GM18508 (cell line): Measurements from ENCODE around the gene QRICH1.

Experiments used
- ATAC-seq: cut with Tn5 transposase; IDR thresholded peaks from one replicate; pipeline ENCODE4 v1.9.1; 2021; ENCODE audit warnings: moderate number of reproducible peaks; ENCODE audit not compliant: insufficient read depth, unreplicated experiment

QRICH1 gene

GRCh38 chr3:49054344-49054862 lies 39.5 kb downstream of the QRICH1 start:
- no peak for ATAC-seq

GRCh38 chr3:49053543-49053942 lies 40.3 kb downstream of the QRICH1 start:
- ATAC-seq, result no peak

- ATAC-seq, result no peak
Observed at GRCh38 chr3:49035281-49035680, 58.6 kb downstream of the QRICH1 start.

GRCh38 chr3:49034650-49035049 lies 59.2 kb downstream of the QRICH1 start:
- ATAC-seq, result no peak

GRCh38 chr3:49032646-49033304 lies 61.1 kb downstream of the QRICH1 start:
- no peak for ATAC-seq

- no peak for ATAC-seq
Observed at GRCh38 chr3:49030321-49030720, 63.5 kb downstream of the QRICH1 start.

- peak; percentile 7 for ATAC-seq
Observed at GRCh38 chr3:49029563-49029884, 64.3 kb downstream of the QRICH1 start.

- peak; percentile 53 for ATAC-seq
Observed at GRCh38 chr3:49028673-49029562, 65.0 kb downstream of the QRICH1 start, which contains the start of gene IMPDH2. IMPDH2 (minus strand) TSS chr3:49029398; CDS start chr3:49029350, 48 bp downstream.

GRCh38 chr3:49028298-49028672 lies 65.6 kb downstream of the QRICH1 start:
- ATAC-seq, result no peak

GRCh38 chr3:49027634-49028033 lies 66.2 kb downstream of the QRICH1 start:
- ATAC-seq, result no peak

GRCh38 chr3:49026536-49026935 lies 67.3 kb downstream of the QRICH1 start:
- ATAC-seq, result no peak

- ATAC-seq, result no peak
Observed at GRCh38 chr3:49025793-49026520, 67.9 kb downstream of the QRICH1 start.

GRCh38 chr3:49025005-49025792 lies 68.7 kb downstream of the QRICH1 start:
- ATAC-seq, result no peak

- ATAC-seq, result no peak
Observed at GRCh38 chr3:49024449-49024848, 69.4 kb downstream of the QRICH1 start.

- ATAC-seq, result no peak
Observed at GRCh38 chr3:49023775-49024174, 70.1 kb downstream of the QRICH1 start.

- no peak for ATAC-seq
Observed at GRCh38 chr3:49022688-49023171, 71.1 kb downstream of the QRICH1 start.

GRCh38 chr3:49021813-49022687 lies 71.8 kb downstream of the QRICH1 start, which contains the start of gene NDUFAF3:
NDUFAF3 (plus strand) TSS chr3:49022121; CDS start chr3:49022145, 24 bp downstream.
- peak; percentile 49 for ATAC-seq

GRCh38 chr3:49021213-49021812 lies 72.6 kb downstream of the QRICH1 start:
- ATAC-seq, result peak; percentile 24
